ENCODE measurements around the gene RUNX2.
A peak's percentile ranks its signal among the peaks of the same experiment; 100 is the strongest.

RUNX2 gene

DNA sequence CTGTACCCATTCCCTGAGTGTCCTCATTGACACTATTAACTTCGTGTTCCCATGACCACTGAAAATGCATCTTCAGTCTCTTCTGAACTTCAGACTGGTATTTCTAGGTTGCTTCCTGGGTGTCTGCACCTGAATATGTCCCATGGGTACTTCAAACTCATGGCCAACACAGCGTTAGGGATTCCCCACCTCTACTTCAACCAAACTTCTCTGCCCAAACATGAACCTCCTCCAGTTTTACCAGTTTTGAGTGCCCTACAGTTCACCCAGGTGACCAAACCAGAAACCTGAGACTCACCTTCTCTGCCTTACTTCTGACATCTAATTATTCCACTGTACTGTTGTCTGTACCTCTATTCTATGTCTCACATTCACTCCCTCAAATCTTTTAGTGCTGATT, 149.1 kb downstream of the RUNX2 start:
- H3K9ac ChIP-seq, result no peak overlapping the region
- H3K36me3 ChIP-seq, result no peaks in the 10 kb centered on the region
- H3K4me3 ChIP-seq, result no peak overlapping the region
- H3K9me3 ChIP-seq (replicated peaks in 1 of 11), result no peaks in the 10 kb centered on the region
- peak overlapping the region in 1 of 11 experiments; percentile 75; a peak in 2 of 22 replicates for H3K4me2 ChIP-seq
- H4K20me1 ChIP-seq, result no peaks in the 10 kb centered on the region
- TF ChIP-seq Cebpa-rat (IDR thresholded peaks at IDR 0.05), result no peak
- no peak overlapping the region for H3K27ac ChIP-seq
- no peaks in the 10 kb centered on the region for H3K27me3 ChIP-seq
- H3K4me1 ChIP-seq, result peaks cover 0 to 54% (median 3%) of the 10 kb centered on the region in 10 experiments; a peak in 9 of 20 replicates

DNA sequence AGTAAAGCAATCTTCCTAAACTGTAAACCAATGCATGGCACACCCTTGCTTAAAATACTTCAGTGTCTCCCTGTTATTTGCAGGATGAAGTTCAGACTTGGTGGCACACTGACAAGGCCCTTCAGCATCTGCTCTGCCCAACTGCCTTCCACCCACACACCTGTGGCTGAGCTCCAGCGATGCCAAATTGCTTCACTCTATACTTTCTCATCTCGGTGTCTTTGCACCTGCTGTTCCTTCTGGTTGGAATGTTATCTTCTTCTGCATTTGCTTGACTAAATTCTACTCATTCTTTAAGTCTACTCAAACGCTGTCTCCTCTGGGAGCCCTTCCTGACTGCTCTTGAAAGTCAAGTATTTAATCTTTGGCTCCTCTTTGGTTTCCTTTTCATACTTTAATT, 149.7 kb downstream of the RUNX2 start:
- Histone ChIP-seq H3K9me3 (replicated peaks in 1 of 11) (no peaks in the 10 kb centered on the region), H3K4me2 (peak overlapping the region in 4 of 11 experiments; percentile 58 to 75 (median 67); a peak in 5 of 22 replicates), H4K20me1 (no peaks in the 10 kb centered on the region), H3K4me1 (peaks cover 0 to 59% (median 3%) of the 10 kb centered on the region in 10 experiments; a peak in 9 of 20 replicates), H3K9ac (no peak overlapping the region), H3K4me3 (no peak overlapping the region), H3K36me3 (no peaks in the 10 kb centered on the region), H3K27ac (no peak overlapping the region), H3K27me3 (no peaks in the 10 kb centered on the region)
- TF ChIP-seq Cebpa-rat (IDR thresholded peaks at IDR 0.05), result no peak

DNA sequence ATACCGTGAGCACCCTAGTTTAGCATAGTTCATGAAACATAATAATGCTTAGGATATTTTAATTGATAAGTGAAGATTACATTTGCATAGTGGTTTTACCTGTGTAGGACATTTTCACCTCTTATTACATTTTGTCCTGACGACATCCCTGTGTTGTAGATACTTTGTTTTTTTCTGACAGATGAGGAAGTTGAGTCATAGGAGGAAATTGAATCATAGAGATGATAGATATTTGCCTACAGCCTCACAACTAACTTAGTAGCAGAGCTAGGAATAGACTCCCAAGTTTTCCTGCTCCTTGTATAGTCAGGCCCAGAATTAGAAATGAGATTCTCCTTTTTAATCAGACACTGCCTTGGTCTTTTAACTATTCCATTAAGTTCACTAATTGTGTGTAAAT, 150.1 kb downstream of the RUNX2 start:
- no peaks in the 10 kb centered on the region for H3K36me3 ChIP-seq
- no peaks in the 10 kb centered on the region for H4K20me1 ChIP-seq
- no peak overlapping the region for H3K27ac ChIP-seq
- H3K4me1 ChIP-seq, result peaks cover 0 to 64% (median 3%) of the 10 kb centered on the region in 10 experiments; a peak in 9 of 20 replicates
- H3K9me3 ChIP-seq (replicated peaks in 1 of 11), result no peaks in the 10 kb centered on the region
- H3K27me3 ChIP-seq, result no peaks in the 10 kb centered on the region
- no peak overlapping the region for H3K9ac ChIP-seq
- no peak for TF ChIP-seq Cebpa-rat (IDR thresholded peaks at IDR 0.05)
- H3K4me2 ChIP-seq, result peak overlapping the region in 6 of 11 experiments; percentile 22 to 75 (median 62); a peak in 11 of 22 replicates
- no peak overlapping the region for H3K4me3 ChIP-seq

DNA sequence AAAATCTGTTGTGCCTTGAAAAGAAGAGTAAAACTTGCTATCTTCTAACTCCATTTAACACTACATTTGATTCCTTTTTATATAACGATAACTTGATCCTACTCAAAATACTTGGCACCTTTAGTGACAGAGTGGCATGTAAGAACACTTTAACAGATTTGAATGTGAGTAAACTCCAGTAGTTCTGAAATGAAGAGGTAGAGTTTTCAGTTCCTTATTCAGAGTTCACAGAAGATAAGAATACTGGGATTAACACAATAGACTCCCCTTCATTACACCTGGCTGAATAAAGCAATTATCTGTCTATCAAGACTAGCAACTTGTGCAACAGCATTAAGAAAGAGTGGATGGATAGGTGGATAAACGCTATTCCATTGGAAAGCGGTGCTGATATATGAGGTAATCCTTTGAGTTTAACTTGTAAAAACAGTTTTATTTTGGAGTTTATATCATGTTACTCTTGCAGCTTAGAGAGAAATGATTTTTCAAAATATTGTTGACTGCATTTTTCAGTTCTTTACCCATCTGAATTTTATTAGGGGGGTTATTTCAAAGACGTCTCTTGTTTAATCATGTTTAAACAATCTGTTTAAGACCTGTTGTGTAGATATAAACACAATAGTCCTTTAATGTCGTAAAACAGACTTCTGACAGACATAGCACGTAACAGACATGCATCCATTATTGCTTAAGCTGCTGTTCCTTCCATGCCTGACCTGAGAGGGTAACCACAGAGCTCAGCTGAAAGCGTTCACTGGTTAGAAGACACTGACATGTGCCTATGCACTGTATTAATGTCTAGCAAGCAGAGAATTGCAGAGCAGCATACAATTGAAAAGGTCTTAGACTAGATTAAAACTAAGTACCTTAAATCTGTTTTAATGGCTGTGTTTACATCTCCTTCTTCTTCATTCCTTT, 152.0 kb downstream of the RUNX2 start:
- TF ChIP-seq Cebpa-rat (IDR thresholded peaks at IDR 0.05), result no peak
- no peaks in the 10 kb centered on the region for H3K27me3 ChIP-seq
- H3K36me3 ChIP-seq, result no peaks in the 10 kb centered on the region
- H3K4me3 ChIP-seq, result no peak overlapping the region
- no peaks in the 10 kb centered on the region for H3K9me3 ChIP-seq (replicated peaks in 1 of 11)
- no peaks in the 10 kb centered on the region for H4K20me1 ChIP-seq
- peak overlapping the region in 2 of 11 experiments; percentile 54 to 65; a peak in 4 of 22 replicates for H3K4me2 ChIP-seq
- H3K27ac ChIP-seq, result no peak overlapping the region
- no peak overlapping the region for H3K9ac ChIP-seq
- peaks cover 0 to 82% (median 3%) of the 10 kb centered on the region in 10 experiments; a peak in 9 of 20 replicates for H3K4me1 ChIP-seq

DNA sequence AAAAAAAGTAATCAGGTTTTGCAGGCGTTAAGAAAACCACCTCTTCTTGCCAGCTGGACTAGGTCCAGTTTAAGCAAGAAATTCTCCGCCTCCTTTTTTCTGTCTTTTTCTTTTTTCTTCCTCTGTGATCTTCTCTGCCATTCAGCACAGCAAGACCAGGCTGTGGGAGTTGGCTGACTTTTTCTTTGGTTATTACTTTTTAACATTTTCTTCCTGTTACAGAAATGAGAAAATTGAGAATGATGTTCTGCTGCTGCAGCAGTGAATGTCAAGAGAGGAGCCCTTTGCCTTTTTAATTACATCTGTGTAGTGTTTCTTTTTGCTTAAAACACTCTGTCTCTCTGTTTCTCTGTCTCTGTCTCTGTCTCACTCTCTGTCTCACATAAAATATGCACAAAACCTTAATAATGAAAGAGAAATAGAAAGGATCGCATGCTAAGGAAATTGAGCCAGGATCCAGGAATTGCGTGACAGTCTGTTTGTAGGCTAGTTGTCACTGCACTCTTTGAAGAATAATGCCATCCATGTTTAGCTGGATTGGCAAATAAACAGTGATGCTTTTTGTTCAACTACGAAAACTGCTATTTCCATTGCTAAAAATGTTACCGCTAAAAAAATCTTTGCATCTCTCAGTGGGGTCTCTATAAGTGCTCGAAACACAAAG, 152.8 kb downstream of the RUNX2 start:
- Histone ChIP-seq H3K4me2 (peak overlapping the region in 2 of 11 experiments; percentile 13 to 54; a peak in 4 of 22 replicates), H3K9me3 (replicated peaks in 1 of 11) (no peaks in the 10 kb centered on the region), H3K9ac (no peak overlapping the region), H3K4me1 (peaks cover 0 to 83% (median 3%) of the 10 kb centered on the region in 10 experiments; a peak in 9 of 20 replicates), H3K27ac (no peak overlapping the region), H3K4me3 (no peak overlapping the region), H3K36me3 (no peaks in the 10 kb centered on the region), H3K27me3 (no peaks in the 10 kb centered on the region), H4K20me1 (no peaks in the 10 kb centered on the region)
- TF ChIP-seq Cebpa-rat (IDR thresholded peaks at IDR 0.05), result no peak

DNA sequence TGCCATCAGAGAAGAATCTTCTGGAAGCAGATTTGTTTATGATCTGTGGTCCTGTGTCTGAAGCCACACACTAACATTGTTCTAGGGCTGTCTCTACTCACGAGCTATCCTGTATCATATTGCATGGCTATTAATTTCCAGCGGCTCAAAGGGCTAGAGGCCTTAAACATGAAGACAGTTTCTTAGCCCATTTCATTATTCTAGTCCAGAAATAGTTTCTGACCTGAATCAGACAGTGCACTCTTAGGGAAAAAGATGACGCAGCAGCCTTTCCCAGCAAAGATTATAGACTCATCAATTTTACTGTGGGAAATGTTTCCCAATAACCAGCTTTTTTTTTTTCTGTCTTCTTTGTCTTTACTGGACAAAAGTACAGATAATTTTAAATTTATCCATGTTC, 154.9 kb downstream of the RUNX2 start:
- Histone ChIP-seq H3K4me1 (peaks cover 13 to 72% (median 17%) of the 10 kb centered on the region in 10 experiments), H3K9ac (no peak overlapping the region; a peak in 1 of 22 replicates), H4K20me1 (no peaks in the 10 kb centered on the region), H3K27me3 (no peaks in the 10 kb centered on the region), H3K9me3 (replicated peaks in 1 of 11) (no peaks in the 10 kb centered on the region), H3K36me3 (no peaks in the 10 kb centered on the region), H3K4me2 (peak overlapping the region in 3 of 11 experiments; percentile 45 to 72 (median 47); a peak in 5 of 22 replicates), H3K27ac (peak overlapping the region in 2 of 11 experiments; percentile 10 to 28; a peak in 2 of 22 replicates), H3K4me3 (no peak overlapping the region)
- no peak for TF ChIP-seq Cebpa-rat (IDR thresholded peaks at IDR 0.05)

DNA sequence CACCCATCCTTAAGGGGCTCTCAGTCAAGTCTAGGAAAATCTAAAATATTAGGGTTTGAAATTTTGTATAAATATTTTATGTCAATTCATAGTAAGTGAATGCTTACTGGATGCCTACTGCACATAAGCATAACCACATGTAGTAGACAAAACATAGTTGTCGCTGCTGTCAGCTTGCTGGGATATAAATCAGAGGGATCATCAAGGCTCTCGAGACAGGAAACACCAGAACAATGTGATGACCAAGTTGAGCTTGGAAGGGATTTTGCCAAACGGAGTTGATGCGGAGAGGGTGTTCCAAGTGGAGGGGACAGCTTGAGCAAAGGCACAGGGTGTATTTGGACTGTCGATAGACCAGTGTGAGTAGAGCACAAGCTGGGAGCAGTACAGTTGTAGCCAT, 155.4 kb downstream of the RUNX2 start:
- no peaks in the 10 kb centered on the region for H3K36me3 ChIP-seq
- H3K4me1 ChIP-seq, result peaks cover 12 to 67% (median 20%) of the 10 kb centered on the region in 10 experiments
- H4K20me1 ChIP-seq, result no peaks in the 10 kb centered on the region
- no peak overlapping the region; a peak in 2 of 22 replicates for H3K27ac ChIP-seq
- H3K9ac ChIP-seq, result no peak overlapping the region
- TF ChIP-seq Cebpa-rat (IDR thresholded peaks at IDR 0.05), result no peak
- H3K4me2 ChIP-seq, result peak overlapping the region in 3 of 11 experiments; percentile 45 to 72 (median 47); a peak in 6 of 22 replicates
- no peak overlapping the region for H3K4me3 ChIP-seq
- no peaks in the 10 kb centered on the region for H3K27me3 ChIP-seq
- H3K9me3 ChIP-seq (replicated peaks in 1 of 11), result no peaks in the 10 kb centered on the region

DNA sequence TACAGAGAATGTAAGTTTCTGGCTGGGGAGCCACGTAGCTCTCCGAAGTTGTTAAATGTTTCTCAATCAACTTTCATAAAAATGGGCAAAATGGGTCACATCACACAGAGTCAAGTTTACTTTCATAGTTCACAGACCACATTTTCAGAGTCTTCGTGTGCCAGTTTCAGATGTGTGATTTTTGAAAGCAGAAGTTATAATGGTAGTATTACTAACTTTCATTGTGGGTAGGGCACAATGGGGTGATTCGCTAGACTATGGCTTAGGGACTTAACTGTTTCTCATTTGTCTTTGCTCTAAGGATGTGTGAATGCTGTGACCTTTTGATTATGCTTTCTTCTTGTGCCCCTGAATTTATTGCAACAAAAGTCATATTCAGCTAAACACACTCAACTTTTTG, 158.6 kb downstream of the RUNX2 start:
- no peak overlapping the region for H3K27ac ChIP-seq
- H3K36me3 ChIP-seq, result no peaks in the 10 kb centered on the region

DNA sequence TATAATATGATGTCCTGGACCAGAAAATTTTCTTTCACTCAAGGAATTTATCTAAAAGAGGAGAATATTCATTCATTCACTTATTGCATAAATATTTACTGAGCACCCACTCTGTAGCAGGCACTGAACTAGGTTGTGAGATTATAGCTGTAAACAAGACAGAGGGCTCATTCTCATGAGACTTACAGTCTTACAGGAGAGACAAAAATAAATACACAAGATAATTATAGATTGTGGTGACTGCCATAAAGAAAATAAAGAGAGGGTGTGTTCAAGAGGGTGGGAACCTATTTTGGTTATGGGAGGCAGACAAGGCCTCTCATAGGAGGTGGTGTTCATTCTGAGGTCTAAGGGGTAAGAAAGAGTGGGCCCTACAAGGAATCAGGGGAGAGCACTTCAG, 159.5 kb downstream of the RUNX2 start:
- Histone ChIP-seq H3K4me3 (no peak overlapping the region), H3K9me3 (replicated peaks in 1 of 11) (no peaks in the 10 kb centered on the region), H3K27me3 (no peaks in the 10 kb centered on the region), H3K4me1 (peaks cover 8 to 40% (median 20%) of the 10 kb centered on the region in 10 experiments; a peak in 19 of 20 replicates), H3K4me2 (peak overlapping the region in 10 of 11 experiments; percentile 8 to 71 (median 58); a peak in 18 of 22 replicates), H4K20me1 (no peaks in the 10 kb centered on the region), H3K27ac (no peak overlapping the region), H3K9ac (no peak overlapping the region), H3K36me3 (no peaks in the 10 kb centered on the region)
- no peak for TF ChIP-seq Cebpa-rat (IDR thresholded peaks at IDR 0.05)

More for the DNA sequence above, 158.6 kb downstream of the RUNX2 start:
- no peaks in the 10 kb centered on the region for H3K27me3 ChIP-seq
- H3K9me3 ChIP-seq (replicated peaks in 1 of 11), result no peaks in the 10 kb centered on the region
- TF ChIP-seq Cebpa-rat (IDR thresholded peaks at IDR 0.05), result no peak
- no peaks in the 10 kb centered on the region for H4K20me1 ChIP-seq
- H3K4me3 ChIP-seq, result no peak overlapping the region
- peaks cover 8 to 43% (median 20%) of the 10 kb centered on the region in 10 experiments; a peak in 19 of 20 replicates for H3K4me1 ChIP-seq
- no peak overlapping the region for H3K9ac ChIP-seq
- peak overlapping the region in 9 of 11 experiments; percentile 21 to 71 (median 59); a peak in 14 of 22 replicates for H3K4me2 ChIP-seq

Measured in BLaER1 treated with 17β-estradiol and CSF1 and Interleukin-3, amounts not matched to agents 10 nM and 100 nM (cell line).